Pancreas (tissue), 10 donors: ENCODE data around the gene TXN. TPM values are rescaled to one million over a fixed set of nuclear protein-coding genes. Genes with fewer than 3 reads are reported as not detected.

Experiments used
- ATAC-seq, 4 donors: fragments of 200-7000 bp; cut with Tn5 transposase; one replicate each; pipeline versions ENCODE4 v1.8.0 to v1.9.1; 2020; ENCODE audit warnings: mild to moderate bottlenecking in 4 of 4, moderate library complexity in 4 of 4
- DNase-seq, 6 donors: peaks; one replicate each; pipeline ENCODE4 v3.0.0-alpha.2; 2020
- FAIRE-seq: peaks from 2 replicates; lab custom pipeline; 2012; peaks lifted over from hg19 to GRCh38; lab: Jason Lieb, UNC
- H3K27ac ChIP-seq, 4 donors: fragments of 200-600 bp; sonication (generic); 1 replicate in 3 of 4; 2 replicates in 1 of 4; pipeline versions ENCODE4 v1.5.0 to v1.8.0; 2020
- H3K27me3 ChIP-seq, 4 donors: fragments of 200-600 bp; one replicate each; pipeline ENCODE4 v1.8.0; 2021
- H3K36me3 ChIP-seq, 3 donors: fragments of 200-600 bp; sonication (generic) in 1 of 3; one replicate each; pipeline versions ENCODE4 v1.5.0 to v1.8.0; 2020 to 2021
- H3K4me1 ChIP-seq, 3 donors: fragments of 200-600 bp; one replicate each; pipeline ENCODE4 v1.8.0; 2021
- H3K4me3 ChIP-seq, 4 donors: fragments of 200-600 bp; sonication (generic) in 2 of 4; one replicate each; pipeline versions ENCODE4 v1.5.0 to v1.8.0; 2020 to 2021
- H3K9me3 ChIP-seq, 4 donors: fragments of 200-600 bp; one replicate each; pipeline ENCODE4 v1.8.0; 2021
- CTCF ChIP-seq, 4 donors: fragments of 200-600 bp; sonication (generic) in 3 of 4; IDR thresholded peaks; one replicate each; pipeline versions ENCODE4 v1.5.0 to v1.8.0; 2021; ENCODE audit warnings: antibody characterized with exemption in 4 of 4
- WGBS, 2 donors: extraction: QIAGEN DNeasy Blood & Tissue Kit; methylation state at CpG; one replicate each; pipeline ENCODE4 v1.1.7; 2013; 5-methylcytosine and 5-hydroxymethylcytosine counted together
- intact Hi-C, 3 donors: fragments of 100-400 bp; cut with DNase I; formaldehyde crosslinking; loops; one replicate each; pipeline versions ENCODE4 v1.11.1 to v1.14.2; 2022
- polyA plus RNA-seq, 2 donors: library from polyadenylated mRNA; stranded (reverse); fragments of 200-250 nt; gene quantifications; one replicate each; pipeline ENCODE4 v1.2.3, GENCODE V29; 2013
- total RNA-seq, 6 donors: library from RNA; stranded (reverse); fragmentation: NEBNext Ultra II Directional in 4 of 6; extraction: Animal tissue kit (Norgen Biotek cat#: 25700) in 4 of 6; gene quantifications; one replicate each; pipeline versions ENCODE4 v1.2.1 to v1.2.4, GENCODE V29; 2021 to 2023
- donor health status: healthy with polysubstance abuse.
- donor health status: DM: no; HTN: no; CAD: no; lungs with moderate emphysema.
- donor health status: DM: no; HTN: no; CAD: no.
- donor health status: control.
- donor health status: control.
- donor health status: Bipolar disorder and iron deficiency.
- donor health status: DM: yes; HTN: yes; CAD: no.
- donor health status: DM: no; HTN: no; CAD: no.
- donor health status: DM: no; HTN: no; CAD: no.
- donor health status: DM: yes; HTN: yes; CAD: no.

Gene TXN
- total and polyA plus RNA-seq, 8 donors = 44.3 to 99.5 (median 82.8) TPM

DNA sequence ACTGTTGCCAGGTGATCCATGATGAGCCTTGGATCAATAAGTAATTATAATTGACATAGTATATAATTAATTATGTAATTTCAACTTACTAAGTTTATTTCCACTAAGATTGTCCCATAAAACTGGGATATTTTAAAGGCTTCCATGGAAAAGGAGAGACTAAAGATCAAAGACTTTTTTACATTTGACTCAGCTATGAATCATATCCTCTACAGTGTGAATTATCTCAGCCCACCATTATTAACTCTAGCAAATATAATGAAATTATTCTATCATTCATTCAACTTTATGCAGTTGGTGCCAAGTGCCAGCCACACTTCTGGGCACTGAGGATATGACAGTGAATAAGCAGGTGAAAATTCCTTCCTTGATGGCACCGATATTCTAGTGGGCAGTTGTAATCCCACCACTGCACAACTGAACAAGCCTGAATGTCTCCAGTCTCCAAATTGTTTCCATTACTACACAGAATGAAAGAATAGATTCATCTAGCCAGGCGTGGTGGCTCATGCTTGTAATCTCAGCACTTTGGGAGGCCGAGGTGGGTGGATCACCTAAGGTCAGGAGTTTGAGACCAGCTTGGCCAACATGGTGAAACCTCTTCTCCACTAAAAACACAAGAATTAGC lies 21.9 kb upstream of the TXN start:
- DNase-seq = no peak
- 74 to 92% methylated on average over 3 of the region's 3 CpGs for WGBS, 2 donors
- H3K4me1 ChIP-seq = no peaks in the 10 kb centered on the region
- no peak for FAIRE-seq
- H3K4me3 ChIP-seq = no peak overlapping the region
- no peaks in the 10 kb centered on the region for H3K9me3 ChIP-seq
- ATAC-seq = no peak
- no peak for TF ChIP-seq CTCF (IDR thresholded peaks at IDR 0.05)
- no peaks in the 10 kb centered on the region for H3K27me3 ChIP-seq
- intact Hi-C loops = no loop called here
- H3K27ac ChIP-seq = no peak overlapping the region
- H3K36me3 ChIP-seq = no peaks in the 10 kb centered on the region

DNA sequence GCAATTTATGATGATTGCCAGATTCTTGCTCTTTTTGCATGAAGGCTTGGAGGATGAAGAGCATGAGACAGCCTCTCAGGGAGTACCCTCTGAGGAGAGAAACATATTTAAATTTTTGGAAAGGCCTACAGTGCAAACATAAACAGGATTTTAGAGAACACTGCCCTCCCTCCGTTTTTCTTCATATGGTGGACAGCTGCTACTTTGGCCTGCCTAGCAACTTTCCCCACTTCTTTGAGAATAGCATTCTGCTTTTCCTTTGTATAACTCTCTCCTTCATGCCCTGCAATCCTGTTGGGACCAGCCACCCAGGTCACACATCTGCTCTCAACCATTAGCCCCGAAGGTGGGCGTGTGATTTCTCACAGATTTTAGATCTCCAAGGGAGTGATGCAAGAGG lies 20.5 kb upstream of the TXN start:
- Histone ChIP-seq H3K27ac (no peak overlapping the region), H3K36me3 (no peaks in the 10 kb centered on the region), H3K4me1 (no peaks in the 10 kb centered on the region), H3K4me3 (no peak overlapping the region), H3K27me3 (no peaks in the 10 kb centered on the region), H3K9me3 (no peaks in the 10 kb centered on the region)
- intact Hi-C loops = no loop called here
- WGBS, 2 donors = 62 to 69% methylated on average over 3 of the region's 3 CpGs
- TF ChIP-seq CTCF (IDR thresholded peaks at IDR 0.05) = no peak
- no peak for ATAC-seq
- FAIRE-seq = no peak
- DNase-seq = no peak

- Histone ChIP-seq H3K27me3 (no peaks in the 10 kb centered on the region), H3K27ac (no peak overlapping the region), H3K4me3 (no peak overlapping the region), H3K4me1 (no peaks in the 10 kb centered on the region), H3K9me3 (no peaks in the 10 kb centered on the region), H3K36me3 (no peaks in the 10 kb centered on the region)
- TF ChIP-seq CTCF (IDR thresholded peaks at IDR 0.05) = no peak
- 82 to 87% methylated on average over 3 of the region's 3 CpGs for WGBS, 2 donors
- intact Hi-C loops = no loop called here
- ATAC-seq (no peak), DNase-seq (no peak), FAIRE-seq (no peak)
Measured at GRCh38 chr9:110270211-110270995, 14.1 kb upstream of the TXN start.

DNA sequence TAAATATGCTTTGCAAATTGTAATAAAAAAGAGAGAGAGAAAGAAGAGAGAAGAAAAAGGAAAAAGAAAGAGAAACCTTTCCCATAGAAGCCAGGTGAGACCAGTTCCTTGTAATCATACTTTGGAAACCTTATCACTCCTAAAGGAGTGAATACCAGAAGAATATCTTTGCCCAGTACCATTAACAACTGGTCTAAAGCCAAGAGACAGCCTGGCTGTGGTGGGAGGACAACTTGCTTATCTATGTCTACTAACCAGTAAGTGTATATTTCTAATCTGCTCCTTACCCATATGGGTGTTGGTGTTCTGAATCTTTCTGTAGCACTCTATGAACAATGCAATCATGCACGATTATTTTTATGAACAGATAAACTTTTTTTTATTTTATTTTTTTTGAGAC lies 10.5 kb upstream of the TXN start:
- intact Hi-C loops = no loop called here
- no peak for ATAC-seq
- TF ChIP-seq CTCF (IDR thresholded peaks at IDR 0.05) = no peak
- Histone ChIP-seq H3K27me3 (no peaks in the 10 kb centered on the region), H3K4me1 (no peaks in the 10 kb centered on the region), H3K36me3 (no peaks in the 10 kb centered on the region), H3K4me3 (no peak overlapping the region), H3K9me3 (no peaks in the 10 kb centered on the region), H3K27ac (no peak overlapping the region)
- FAIRE-seq = no peak
- 34% methylated on average over 1 of the region's 1 CpG; no CpG with 5 or more reads in 1 of the 2 donors for WGBS, 2 donors
- no peak for DNase-seq

DNA sequence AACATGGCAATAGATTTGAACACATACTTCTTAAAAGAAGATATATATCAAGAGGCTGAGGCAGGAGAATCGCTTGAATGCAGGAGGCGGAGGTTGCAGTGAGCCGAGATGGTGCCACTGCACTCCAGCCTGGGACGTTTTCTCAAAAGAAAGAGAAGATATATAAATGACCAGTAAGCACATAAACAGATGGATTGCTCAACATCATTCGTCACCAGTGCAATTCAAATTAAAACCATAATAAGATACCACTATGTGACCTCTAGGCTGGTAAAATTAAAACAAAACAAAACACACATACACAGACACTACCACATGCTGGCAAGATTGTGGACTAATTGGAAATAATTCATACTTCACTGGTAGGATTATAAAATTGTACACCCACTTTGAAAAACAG lies 5.3 kb upstream of the TXN start:
- H3K4me1 ChIP-seq = no peaks in the 10 kb centered on the region
- H3K27ac ChIP-seq = no peak overlapping the region
- WGBS, 2 donors = 73 to 79% methylated on average over 5 of the region's 5 CpGs
- intact Hi-C loops = no loop called here
- H3K27me3 ChIP-seq = no peaks in the 10 kb centered on the region
- H3K4me3 ChIP-seq = no peak overlapping the region
- DNase-seq = no peak
- H3K36me3 ChIP-seq = no peaks in the 10 kb centered on the region
- no peaks in the 10 kb centered on the region for H3K9me3 ChIP-seq
- TF ChIP-seq CTCF (IDR thresholded peaks at IDR 0.05) = no peak
- ATAC-seq = no peak
- no peak for FAIRE-seq
